GM19372 (cell line): ENCODE results near the gene STARD13.
A peak's percentile ranks its signal among the peaks of the same experiment; 100 is the strongest.

Experiments used
- ATAC-seq: cut with Tn5 transposase; IDR thresholded peaks from one replicate; pipeline ENCODE4 v1.9.1; 2021; ENCODE audit warnings: mild to moderate bottlenecking, low read depth, moderate library complexity; ENCODE audit not compliant: unreplicated experiment

Gene STARD13, protein sequence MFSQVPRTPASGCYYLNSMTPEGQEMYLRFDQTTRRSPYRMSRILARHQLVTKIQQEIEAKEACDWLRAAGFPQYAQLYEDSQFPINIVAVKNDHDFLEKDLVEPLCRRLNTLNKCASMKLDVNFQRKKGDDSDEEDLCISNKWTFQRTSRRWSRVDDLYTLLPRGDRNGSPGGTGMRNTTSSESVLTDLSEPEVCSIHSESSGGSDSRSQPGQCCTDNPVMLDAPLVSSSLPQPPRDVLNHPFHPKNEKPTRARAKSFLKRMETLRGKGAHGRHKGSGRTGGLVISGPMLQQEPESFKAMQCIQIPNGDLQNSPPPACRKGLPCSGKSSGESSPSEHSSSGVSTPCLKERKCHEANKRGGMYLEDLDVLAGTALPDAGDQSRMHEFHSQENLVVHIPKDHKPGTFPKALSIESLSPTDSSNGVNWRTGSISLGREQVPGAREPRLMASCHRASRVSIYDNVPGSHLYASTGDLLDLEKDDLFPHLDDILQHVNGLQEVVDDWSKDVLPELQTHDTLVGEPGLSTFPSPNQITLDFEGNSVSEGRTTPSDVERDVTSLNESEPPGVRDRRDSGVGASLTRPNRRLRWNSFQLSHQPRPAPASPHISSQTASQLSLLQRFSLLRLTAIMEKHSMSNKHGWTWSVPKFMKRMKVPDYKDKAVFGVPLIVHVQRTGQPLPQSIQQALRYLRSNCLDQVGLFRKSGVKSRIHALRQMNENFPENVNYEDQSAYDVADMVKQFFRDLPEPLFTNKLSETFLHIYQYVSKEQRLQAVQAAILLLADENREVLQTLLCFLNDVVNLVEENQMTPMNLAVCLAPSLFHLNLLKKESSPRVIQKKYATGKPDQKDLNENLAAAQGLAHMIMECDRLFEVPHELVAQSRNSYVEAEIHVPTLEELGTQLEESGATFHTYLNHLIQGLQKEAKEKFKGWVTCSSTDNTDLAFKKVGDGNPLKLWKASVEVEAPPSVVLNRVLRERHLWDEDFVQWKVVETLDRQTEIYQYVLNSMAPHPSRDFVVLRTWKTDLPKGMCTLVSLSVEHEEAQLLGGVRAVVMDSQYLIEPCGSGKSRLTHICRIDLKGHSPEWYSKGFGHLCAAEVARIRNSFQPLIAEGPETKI

GRCh38 chr13:33285420-33286124 is at the start of gene STARD13:
TSS of gene STARD13 (minus strand) at chr13:33285755. CDS start at chr13:33285638, 117 bp downstream.
- peak; percentile 69 for ATAC-seq

DNA sequence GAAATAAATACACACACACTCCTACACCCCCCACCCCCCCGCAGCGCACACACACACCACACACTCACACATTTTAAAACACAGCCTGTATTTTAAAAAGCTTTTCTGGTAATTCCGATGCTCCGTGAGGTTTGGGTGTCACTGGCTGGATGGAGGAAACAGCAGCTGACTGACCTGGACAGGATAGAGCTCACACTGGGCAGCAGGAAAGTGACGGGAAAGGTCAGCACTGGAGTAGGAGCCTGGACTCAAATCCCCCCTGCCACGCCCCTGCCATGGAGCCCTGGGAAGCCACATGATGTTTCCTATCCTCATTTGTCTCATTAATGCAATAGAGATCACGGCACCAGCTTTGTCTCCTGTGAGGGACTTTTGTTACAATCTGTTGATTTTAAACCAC is 49.3 kb upstream of the STARD13 start:
- ATAC-seq: no peak

DNA sequence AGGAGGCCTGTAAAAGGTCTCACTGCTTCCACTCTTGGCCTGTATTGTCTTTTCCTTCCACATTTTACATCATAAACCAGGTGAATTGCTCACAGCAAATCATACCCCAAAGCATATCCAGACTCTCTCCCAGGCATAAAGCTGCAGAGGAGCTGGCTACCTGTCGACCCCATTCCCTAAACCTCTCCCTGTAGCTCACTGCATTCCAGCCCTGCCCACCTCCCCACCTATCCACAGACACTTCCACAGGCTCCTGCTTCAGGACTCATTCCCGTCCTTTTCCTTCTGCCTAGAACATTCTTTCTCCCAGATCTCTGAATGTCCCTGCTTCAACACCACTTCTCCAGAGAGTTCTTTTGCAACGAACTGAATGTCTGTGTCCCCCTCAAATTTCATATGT is 46.4 kb upstream of the STARD13 start:
- no peak for ATAC-seq

DNA sequence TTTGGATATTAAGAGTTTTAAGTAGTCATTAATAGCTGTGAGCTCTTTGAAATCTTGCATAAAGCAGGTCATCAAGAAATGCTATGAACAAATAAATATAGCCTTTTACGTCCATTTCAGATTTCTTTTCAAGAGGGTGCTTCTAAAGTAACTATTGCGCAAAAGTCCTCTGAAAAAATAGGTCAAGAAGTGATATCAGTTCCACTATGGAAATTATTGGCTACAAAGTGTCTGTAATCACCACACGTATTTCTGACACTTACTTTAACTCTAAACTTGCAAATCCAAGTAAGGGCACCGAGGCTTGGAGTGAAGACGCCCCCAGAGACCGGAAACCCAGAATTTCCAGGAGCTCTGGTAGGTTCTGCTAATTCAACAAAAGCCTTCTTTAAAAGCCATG is 44.9 kb upstream of the STARD13 start:
- ATAC-seq: no peak

- no peak for ATAC-seq
These were observed 43.1 kb upstream of the STARD13 start for GRCh38 chr13:33328701-33329100.

GRCh38 chr13:33326723-33327122 is 41.2 kb upstream of the STARD13 start:
- no peak for ATAC-seq

DNA sequence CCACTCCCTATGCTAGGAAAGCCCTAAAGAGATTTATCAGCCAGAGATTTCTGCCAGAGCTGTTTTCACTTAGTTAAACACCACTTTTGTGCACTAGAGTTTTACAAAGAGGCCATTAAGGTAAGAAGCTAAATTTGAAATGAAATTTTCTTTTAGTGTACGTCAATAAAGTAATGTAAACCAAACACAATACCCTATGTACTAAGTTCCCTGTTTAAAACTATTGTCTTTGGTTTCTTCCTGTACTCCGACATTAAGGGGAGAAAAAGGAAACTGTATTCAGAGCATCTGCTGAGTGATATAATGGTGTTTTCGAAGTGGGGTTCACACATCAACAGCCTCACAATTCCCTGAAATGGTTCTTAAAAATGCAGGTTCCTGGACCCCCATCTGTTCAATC is 40.7 kb upstream of the STARD13 start:
- no peak for ATAC-seq

- no peak for ATAC-seq
These were observed 38.4 kb upstream of the STARD13 start for GRCh38 chr13:33323801-33324510.

GRCh38 chr13:33322965-33323668 is 37.6 kb upstream of the STARD13 start:
- ATAC-seq: no peak

DNA sequence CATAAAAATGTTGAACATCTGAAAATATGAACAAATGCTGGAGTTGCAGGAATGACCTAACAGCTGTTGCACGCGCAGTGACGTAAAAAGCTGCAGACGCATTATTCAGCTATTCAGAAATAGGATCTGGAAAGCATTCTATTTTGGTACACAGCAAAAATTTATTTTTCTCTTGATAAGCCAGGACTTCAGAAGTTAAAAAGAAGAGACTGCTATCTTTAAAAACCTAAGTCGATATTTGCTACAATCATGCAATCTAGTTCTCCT is 36.9 kb upstream of the STARD13 start:
- ATAC-seq: no peak

- ATAC-seq: no peak
These were observed 36.4 kb upstream of the STARD13 start for GRCh38 chr13:33321686-33322542.

- no peak for ATAC-seq
These were observed 34.3 kb upstream of the STARD13 start for GRCh38 chr13:33319859-33320258.

DNA sequence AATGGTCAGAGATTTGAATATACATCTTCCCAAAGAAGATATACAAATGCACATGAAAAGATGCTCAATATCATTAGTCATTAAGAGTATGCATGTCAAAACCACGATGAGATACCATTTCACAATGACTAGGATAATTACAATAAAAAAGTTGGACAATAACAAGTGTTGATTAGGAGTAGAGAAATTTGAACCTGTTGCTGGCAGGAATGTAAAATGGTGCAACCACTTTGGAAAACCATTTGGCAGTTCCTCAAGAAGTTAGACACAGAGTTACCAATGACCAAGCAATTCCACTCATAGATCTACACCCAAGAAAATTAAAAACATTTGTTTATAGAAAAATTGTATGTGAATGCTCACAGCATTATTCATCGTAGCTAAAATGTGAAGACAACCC is 33.2 kb upstream of the STARD13 start:
- no peak for ATAC-seq

DNA sequence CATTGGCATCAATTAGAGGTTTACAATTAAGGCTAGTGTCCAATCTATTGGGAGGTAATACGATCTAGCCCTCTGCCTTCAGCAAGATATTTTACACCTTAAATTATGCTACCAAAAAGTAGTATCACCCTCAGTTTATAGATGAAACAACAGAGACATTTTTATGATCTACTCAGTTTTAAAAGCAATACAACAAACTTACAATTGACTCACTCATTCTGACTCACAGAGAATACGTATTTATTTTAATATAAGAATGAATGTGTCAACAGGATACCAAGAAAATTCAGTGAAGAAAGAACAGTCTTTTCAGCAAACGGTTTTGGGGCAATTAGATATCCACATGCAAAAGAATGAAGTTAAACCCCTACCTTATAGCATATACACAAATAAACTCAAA is 32.5 kb upstream of the STARD13 start:
- no peak for ATAC-seq

DNA sequence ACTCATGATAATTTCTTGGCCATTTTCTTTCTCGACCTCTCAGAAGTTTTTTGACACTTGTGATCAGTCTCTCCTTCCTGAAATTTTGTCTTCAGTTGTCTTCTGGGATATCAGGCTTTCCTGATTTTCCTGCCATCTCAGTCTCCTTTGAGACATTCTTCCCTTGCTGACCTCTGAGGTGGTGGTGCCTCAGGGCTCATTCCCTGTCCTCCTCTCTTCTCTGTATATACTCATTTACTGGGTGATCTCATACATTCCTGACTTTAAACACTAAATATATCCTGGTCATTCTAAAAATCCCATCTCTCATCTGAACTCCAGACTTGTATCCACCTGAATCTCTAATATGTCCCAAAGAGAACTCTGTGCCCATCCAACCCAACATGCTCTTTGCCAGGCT is 31.3 kb upstream of the STARD13 start:
- ATAC-seq: no peak

- no peak for ATAC-seq
These were observed 27.9 kb upstream of the STARD13 start for GRCh38 chr13:33313504-33313903.

- no peak for ATAC-seq
These were observed 27.3 kb upstream of the STARD13 start for GRCh38 chr13:33312861-33313212.

- no peak for ATAC-seq
These were observed 26.8 kb upstream of the STARD13 start for GRCh38 chr13:33312150-33312860.
